Measurements from ENCODE around the gene CD47. TPM values are rescaled to one million over a fixed set of nuclear protein-coding genes. Genes with fewer than 3 reads are reported as not detected.

Gene CD47
- total and polyA plus RNA-seq, 2 of the 13 experiments (the other 11 are each of a cell fraction or from before 2014, with no cell fraction given), result 3.3 to 6.5 TPM

GRCh38 chr3:108025177-108025576 lies 65.7 kb downstream of the CD47 start:
- in situ Hi-C loops (cut with HindIII; ENCODE audit: extremely low pct_ligation_motif_present, low pct_unique_long_range_greater_than_20kb), result no loop called here
- no TSS peak for BruUV-seq (replicated peaks)
- DNase-seq (ENCODE audit: low spot score), result no peak
- intact Hi-C loops (cut with micrococcal nuclease; ENCODE audit: unreplicated experiment), result no loop called here
- H3K4me2 ChIP-seq (ENCODE audit: low read depth, low read length), result no peak overlapping the region
- TF ChIP-seq HMG20A (CRISPR knock-in tag; IDR thresholded peaks at IDR 0.05; ENCODE audit: borderline replicate concordance) (no peak), ZNF562 (CRISPR knock-in tag; IDR thresholded peaks at IDR 0.05; ENCODE audit: borderline replicate concordance) (no peak), ZNF710 (CRISPR knock-in tag; IDR thresholded peaks at IDR 0.05; ENCODE audit: borderline replicate concordance) (no peak), ELF1 (CRISPR knock-in tag; IDR thresholded peaks at IDR 0.05) (no peak), ZNF574 (CRISPR knock-in tag; IDR thresholded peaks at IDR 0.05) (no peak), SNAPC4 (CRISPR knock-in tag; IDR thresholded peaks at IDR 0.05) (no peak)
- H3K9me3 ChIP-seq (ENCODE audit: low read length), result no peaks in the 10 kb centered on the region
- H3K4me3 ChIP-seq (replicated peaks in 1 of 3; ENCODE audit: insufficient read depth in 1 of 3, low read depth in 2 of 3, low read length in 3 of 3), result no peak overlapping the region
- H4K20me1 ChIP-seq (ENCODE audit: insufficient read depth, low read length), result no peaks in the 10 kb centered on the region
- CTCF ChIA-PET (ENCODE audit: low intra/inter-chr PET ratio, low total read pairs), result no interaction called here
- no peaks in the 10 kb centered on the region for H3K36me3 ChIP-seq (replicated peaks in 1 of 2; ENCODE audit: control insufficient read depth in 1 of 2, insufficient read depth in 2 of 2, low read length in 2 of 2)
- no peaks in the 10 kb centered on the region for H3K4me1 ChIP-seq (ENCODE audit: insufficient read depth, low read length)
- FAIRE-seq, result no peak
- no peak overlapping the region for H3K27ac ChIP-seq (ENCODE audit: extremely low read length, insufficient read depth, low read length)
- no peaks in the 10 kb centered on the region for H3K79me2 ChIP-seq (ENCODE audit: insufficient read depth, low read length)
- WGBS (ENCODE audit: low lambda C conversion rate), result 30% methylated on average over 3 of the region's 3 CpGs
- H2AFZ ChIP-seq (ENCODE audit: low read length), result no peak overlapping the region
- POLR2A ChIA-PET, result no interaction called here
- no peaks in the 10 kb centered on the region; a peak in 1 of 5 replicates for H3K27me3 ChIP-seq (ENCODE audit: control insufficient read depth in 1 of 2, insufficient read depth in 2 of 2, low read length in 2 of 2)
- no peak overlapping the region for H3K9ac ChIP-seq (ENCODE audit: insufficient read depth, low read depth, low read length)
- ATAC-seq, result no peak
